Rectal smooth muscle tissue (tissue), 1 donor: ENCODE results near the gene FAF2.

Source experiments
- H3K27ac ChIP-seq: one replicate; pipeline ENCODE4 v1.7.0; 2013; ENCODE audit warnings: low read depth, low read length, inconsistent platforms
- H3K27me3 ChIP-seq: one replicate; pipeline ENCODE4 v1.7.0; 2013; ENCODE audit warnings: low read length; ENCODE audit not compliant: control insufficient read depth, insufficient read depth
- H3K36me3 ChIP-seq: one replicate; pipeline ENCODE4 v1.7.0; 2013; ENCODE audit warnings: low read length; ENCODE audit not compliant: control insufficient read depth, insufficient read depth
- H3K4me1 ChIP-seq: one replicate; pipeline ENCODE4 v1.7.0; 2013; ENCODE audit warnings: low read length; ENCODE audit not compliant: control insufficient read depth, insufficient read depth
- H3K4me3 ChIP-seq: one replicate; pipeline ENCODE4 v1.7.0; 2013; ENCODE audit warnings: low read length
- H3K9ac ChIP-seq: one replicate; pipeline ENCODE4 v1.7.0; 2013; ENCODE audit warnings: low read length

The FAF2 gene

GRCh38 chr5:176500511-176500910 is 52.3 kb downstream of the FAF2 start:
- Histone ChIP-seq H3K27ac (no peak overlapping the region), H3K27me3 (no peaks in the 10 kb centered on the region), H3K9ac (no peak overlapping the region), H3K36me3 (peaks cover 28% of the 10 kb centered on the region), H3K4me1 (no peaks in the 10 kb centered on the region), H3K4me3 (no peak overlapping the region)

GRCh38 chr5:176501333-176501732 is 53.1 kb downstream of the FAF2 start:
- Histone ChIP-seq H3K4me1 (no peaks in the 10 kb centered on the region), H3K9ac (no peak overlapping the region), H3K36me3 (peaks cover 25% of the 10 kb centered on the region), H3K4me3 (no peak overlapping the region), H3K27me3 (no peaks in the 10 kb centered on the region), H3K27ac (no peak overlapping the region)

GRCh38 chr5:176503496-176503895 is 55.3 kb downstream of the FAF2 start:
- H3K36me3 ChIP-seq: peaks cover 25% of the 10 kb centered on the region
- H3K4me3 ChIP-seq: no peak overlapping the region
- no peaks in the 10 kb centered on the region for H3K27me3 ChIP-seq
- H3K4me1 ChIP-seq: no peaks in the 10 kb centered on the region
- H3K27ac ChIP-seq: no peak overlapping the region
- H3K9ac ChIP-seq: no peak overlapping the region

GRCh38 chr5:176507911-176508310 is 59.7 kb downstream of the FAF2 start:
- Histone ChIP-seq H3K27me3 (no peaks in the 10 kb centered on the region), H3K9ac (no peak overlapping the region), H3K36me3 (peaks cover 8% of the 10 kb centered on the region), H3K4me3 (no peak overlapping the region), H3K27ac (no peak overlapping the region), H3K4me1 (no peaks in the 10 kb centered on the region)

- Histone ChIP-seq H3K9ac (no peak overlapping the region), H3K4me1 (no peaks in the 10 kb centered on the region), H3K4me3 (no peak overlapping the region), H3K27me3 (no peaks in the 10 kb centered on the region), H3K36me3 (peaks cover 8% of the 10 kb centered on the region), H3K27ac (no peak overlapping the region)
Measured at GRCh38 chr5:176508603-176509002, 60.4 kb downstream of the FAF2 start.

- Histone ChIP-seq H3K9ac (no peak overlapping the region), H3K36me3 (no peaks in the 10 kb centered on the region), H3K27ac (no peak overlapping the region), H3K4me1 (no peaks in the 10 kb centered on the region), H3K27me3 (no peaks in the 10 kb centered on the region), H3K4me3 (no peak overlapping the region)
Measured at GRCh38 chr5:176513788-176514187, 65.6 kb downstream of the FAF2 start.

GRCh38 chr5:176514244-176514950 is 66.2 kb downstream of the FAF2 start:
- no peak overlapping the region for H3K27ac ChIP-seq
- no peaks in the 10 kb centered on the region for H3K36me3 ChIP-seq

GRCh38 chr5:176515396-176515795 is 67.2 kb downstream of the FAF2 start:
- Histone ChIP-seq H3K27ac (no peak overlapping the region), H3K4me3 (no peak overlapping the region), H3K36me3 (no peaks in the 10 kb centered on the region), H3K4me1 (no peaks in the 10 kb centered on the region), H3K9ac (no peak overlapping the region), H3K27me3 (no peaks in the 10 kb centered on the region)

More at GRCh38 chr5:176514244-176514950, 66.2 kb downstream of the FAF2 start:
- no peaks in the 10 kb centered on the region for H3K27me3 ChIP-seq
- H3K4me1 ChIP-seq: no peaks in the 10 kb centered on the region
- H3K4me3 ChIP-seq: no peak overlapping the region
- H3K9ac ChIP-seq: no peak overlapping the region

- Histone ChIP-seq H3K36me3 (no peaks in the 10 kb centered on the region), H3K27me3 (no peaks in the 10 kb centered on the region), H3K27ac (no peak overlapping the region), H3K4me3 (no peak overlapping the region), H3K4me1 (no peaks in the 10 kb centered on the region), H3K9ac (no peak overlapping the region)
Measured at GRCh38 chr5:176517053-176517661, 69.0 kb downstream of the FAF2 start.

GRCh38 chr5:176519810-176520720 is 71.9 kb downstream of the FAF2 start:
- Histone ChIP-seq H3K36me3 (no peaks in the 10 kb centered on the region), H3K27ac (no peak overlapping the region), H3K4me1 (no peaks in the 10 kb centered on the region), H3K27me3 (no peaks in the 10 kb centered on the region), H3K9ac (no peak overlapping the region), H3K4me3 (no peak overlapping the region)

- H3K27ac ChIP-seq: no peak overlapping the region
- no peaks in the 10 kb centered on the region for H3K36me3 ChIP-seq
- no peaks in the 10 kb centered on the region for H3K27me3 ChIP-seq
- no peak overlapping the region for H3K4me3 ChIP-seq
- H3K4me1 ChIP-seq: no peaks in the 10 kb centered on the region
- no peak overlapping the region for H3K9ac ChIP-seq
Measured at GRCh38 chr5:176521286-176521685, 73.1 kb downstream of the FAF2 start.

- no peaks in the 10 kb centered on the region for H3K4me1 ChIP-seq
- no peaks in the 10 kb centered on the region for H3K36me3 ChIP-seq
- no peak overlapping the region for H3K9ac ChIP-seq
- no peak overlapping the region for H3K27ac ChIP-seq
- H3K4me3 ChIP-seq: no peak overlapping the region
- no peaks in the 10 kb centered on the region for H3K27me3 ChIP-seq
Measured at GRCh38 chr5:176521699-176522263, 73.6 kb downstream of the FAF2 start.
